SK-N-SH (cell line): ENCODE results near the gene GPLD1.

Experiments used
- CTCF ChIP-seq: fragments of 200-600 bp; sonication (generic); IDR thresholded peaks from 2 replicates; pipeline ENCODE4 v1.6.1; 2017; ENCODE audit warnings: antibody characterized with exemption, mild to moderate bottlenecking, moderate library complexity
- EZH2phosphoT487 ChIP-seq: fragments of 200-600 bp; sonication (generic); IDR thresholded peaks from 2 replicates; pipeline ENCODE4 v1.6.1; 2017; ENCODE audit warnings: low read depth, mixed run types, mild to moderate bottlenecking, antibody characterized with exemption, moderate library complexity, borderline replicate concordance
- FOXM1 ChIP-seq: IDR thresholded peaks from 2 replicates; pipeline ENCODE4 v1.4.0; 2012; ENCODE audit warnings: low read depth, mild to moderate bottlenecking
- NFIC ChIP-seq: IDR thresholded peaks from 2 replicates; pipeline ENCODE4 v1.4.0; 2012; ENCODE audit warnings: borderline replicate concordance
- POLR2AphosphoS5 ChIP-seq: IDR thresholded peaks from 2 replicates; pipeline ENCODE4 v1.6.1; 2012; ENCODE audit warnings: low read depth, low read length
- REST ChIP-seq: IDR thresholded peaks from 2 replicates; pipeline ENCODE4 v1.6.1; 2012; ENCODE audit warnings: mild to moderate bottlenecking, low read depth, low read length, moderate library complexity
- SIN3A ChIP-seq: IDR thresholded peaks from 2 replicates; pipeline ENCODE4 v1.6.1; 2012; ENCODE audit warnings: low read depth, mild to moderate bottlenecking, low read length, moderate library complexity, borderline replicate concordance

GRCh38 chr6:24397631-24398030, 91.7 kb downstream of the GPLD1 start:
- no peak for TF ChIP-seq CTCF
- TF ChIP-seq SIN3A = no peak
- no peak for TF ChIP-seq REST
- TF ChIP-seq FOXM1 = no peak
- no peak for TF ChIP-seq EZH2phosphoT487
- no peak for TF ChIP-seq NFIC
- TF ChIP-seq POLR2AphosphoS5 = no peak
